H1 (cell line): ENCODE data around the gene PET100. TPM values are rescaled to one million over a fixed set of nuclear protein-coding genes. Genes with fewer than 3 reads are reported as not detected.

Source experiments
- CTCF ChIA-PET: fragments of 300-600 bp; sonication (Branson Sonifier 250); formaldehyde crosslinking; loops from one replicate; lab custom pipeline; 2021; ENCODE audit not compliant: partially characterized antibody; lab: Charles Lee
- POLR2A ChIA-PET: fragments of 300-600 bp; sonication (Branson Sonifier 250); formaldehyde crosslinking; loops from one replicate; lab custom pipeline; 2021; ENCODE audit warnings: inconsistent platforms; ENCODE audit not compliant: partially characterized antibody; lab: Charles Lee
- DNase-seq, 2 experiments: peaks; one replicate each; pipeline versions ENCODE4 v3.0.0 to v3.0.0-alpha.2; 2010 to 2022; ENCODE audit warnings: low spot score in 2 of 2, low read depth in 1 of 2, mixed read lengths in 1 of 2
- FAIRE-seq: peaks from 2 replicates; lab custom pipeline; 2011; peaks lifted over from hg19 to GRCh38; lab: Jason Lieb, UNC
- H2AFZ ChIP-seq: 2 replicates; pipeline ENCODE4 v1.8.1; 2012; ENCODE audit warnings: low read length, inconsistent platforms
- H2AK5ac ChIP-seq: 2 replicates; pipeline ENCODE4 v1.6.1; 2013; ENCODE audit warnings: low read depth, low read length
- H2BK120ac ChIP-seq: replicated peaks from 2 replicates; pipeline ENCODE3; 2013; ENCODE audit warnings: low read depth, low read length, inconsistent platforms
- H2BK12ac ChIP-seq: 2 replicates; pipeline ENCODE4 v1.6.1; 2013; ENCODE audit warnings: low read depth, low read length
- H2BK15ac ChIP-seq: 2 replicates; pipeline ENCODE4 v1.6.1; 2013; ENCODE audit warnings: low read length
- H2BK20ac ChIP-seq: 2 replicates; pipeline ENCODE4 v1.6.1; 2013; ENCODE audit warnings: low read length
- H2BK5ac ChIP-seq: 2 replicates; pipeline ENCODE4 v1.6.1; 2013; ENCODE audit warnings: low read depth, low read length
- H3K14ac ChIP-seq: 2 replicates; pipeline ENCODE4 v1.6.1; 2013; ENCODE audit warnings: inconsistent platforms; ENCODE audit not compliant: insufficient read length
- H3K18ac ChIP-seq: 2 replicates; pipeline ENCODE4 v1.6.1; 2013; ENCODE audit warnings: low read length; ENCODE audit errors: extremely low read depth
- H3K23ac ChIP-seq: 2 replicates; pipeline ENCODE4 v1.6.1; 2013; ENCODE audit warnings: inconsistent platforms; ENCODE audit not compliant: insufficient read length
- H3K23me2 ChIP-seq: 2 replicates; pipeline ENCODE4 v1.6.1; 2013; ENCODE audit warnings: low read depth, low read length
- H3K27ac ChIP-seq: 2 replicates; pipeline ENCODE4 v1.6.1; 2011; ENCODE audit warnings: low read depth, low read length, inconsistent platforms
- H3K27me3 ChIP-seq, 4 experiments: replicated peaks in 1 of 4; 1 replicate in 1 of 4; 2 replicates in 3 of 4; pipeline versions ENCODE4 v1.6.1 to v1.8.1; 2011 to 2013; ENCODE audit warnings: low read length in 3 of 4, mild to moderate bottlenecking in 3 of 4, inconsistent platforms in 2 of 4, mixed read lengths in 2 of 4, moderate library complexity in 1 of 4; ENCODE audit not compliant: control insufficient read depth in 3 of 4, insufficient read depth in 3 of 4; ENCODE audit errors: extremely low read depth in 1 of 4
- H3K36me3 ChIP-seq, 4 experiments: 2 replicates each; pipeline versions ENCODE4 v1.6.1 to v1.8.1; 2011 to 2013; ENCODE audit warnings: mild to moderate bottlenecking in 4 of 4, low read length in 3 of 4, moderate library complexity in 2 of 4, control low read depth in 1 of 4, inconsistent platforms in 1 of 4; ENCODE audit not compliant: insufficient read depth in 4 of 4, control insufficient read depth in 2 of 4
- H3K4ac ChIP-seq: replicated peaks from 2 replicates; pipeline ENCODE3; 2013; ENCODE audit warnings: low read length, low read depth, mixed read lengths, inconsistent platforms; ENCODE audit not compliant: insufficient read length
- H3K4me1 ChIP-seq, 4 experiments: replicated peaks in 1 of 4; 1 replicate in 1 of 4; 2 replicates in 3 of 4; pipeline versions ENCODE4 v1.6.1 to v1.8.1; 2011 to 2013; ENCODE audit warnings: low read length in 3 of 4, inconsistent platforms in 2 of 4, mixed read lengths in 1 of 4; ENCODE audit not compliant: insufficient read depth in 4 of 4, control insufficient read depth in 3 of 4
- H3K4me2 ChIP-seq, 2 experiments: 2 replicates each; pipeline versions ENCODE4 v1.6.1 to v1.8.1; 2011 to 2013; ENCODE audit warnings: low read depth in 2 of 2, low read length in 2 of 2, control low read depth in 1 of 2, inconsistent platforms in 1 of 2, mild to moderate bottlenecking in 1 of 2; ENCODE audit not compliant: insufficient read depth in 1 of 2
- H3K4me3 ChIP-seq, 4 experiments: fragments of 200-600, 300-600 bp in 1 of 4; sonication (generic), shearing (Covaris generic), sonication (Bioruptor Twin) in 1 of 4; 2 replicates each; pipeline versions ENCODE4 v1.5.1 to v1.8.1; 2011 to 2016; ENCODE audit warnings: low read length in 4 of 4, low read depth in 3 of 4, control low read depth in 2 of 4, inconsistent platforms in 2 of 4, mild to moderate bottlenecking in 2 of 4, mixed read lengths in 1 of 4, moderate library complexity in 1 of 4; ENCODE audit not compliant: insufficient read depth in 2 of 4; ENCODE audit errors: extremely low read depth in 1 of 4
- H3K56ac ChIP-seq: replicated peaks from 2 replicates; pipeline ENCODE3; 2013; ENCODE audit warnings: low read depth, mild to moderate bottlenecking, mixed read lengths, low read length, inconsistent platforms; ENCODE audit not compliant: insufficient read length
- H3K79me1 ChIP-seq: 2 replicates; pipeline ENCODE4 v1.6.1; 2013; ENCODE audit warnings: low read depth, low read length, control low read depth
- H3K79me2 ChIP-seq, 2 experiments: 2 replicates each; pipeline versions ENCODE4 v1.6.1 to v1.8.1; 2012 to 2013; ENCODE audit warnings: low read length in 2 of 2, mild to moderate bottlenecking in 2 of 2, inconsistent platforms in 1 of 2; ENCODE audit not compliant: insufficient read depth in 2 of 2, control insufficient read depth in 1 of 2
- H3K9ac ChIP-seq, 4 experiments: replicated peaks in 1 of 4; 1 replicate in 1 of 4; 2 replicates in 3 of 4; pipeline versions ENCODE4 v1.6.1 to v1.8.1; 2011 to 2013; ENCODE audit warnings: low read depth in 3 of 4, low read length in 3 of 4, control low read depth in 2 of 4, mild to moderate bottlenecking in 2 of 4, moderate library complexity in 2 of 4, inconsistent platforms in 1 of 4; ENCODE audit errors: extremely low read depth in 1 of 4
- H3K9me3 ChIP-seq, 2 experiments: 2 replicates each; pipeline versions ENCODE4 v1.6.1 to v1.8.1; 2012 to 2013; ENCODE audit warnings: mild to moderate bottlenecking in 2 of 2, moderate library complexity in 2 of 2, control low read depth in 1 of 2, inconsistent platforms in 1 of 2, low read depth in 1 of 2, low read length in 1 of 2, mixed read lengths in 1 of 2; ENCODE audit not compliant: insufficient read depth in 2 of 2
- H4K20me1 ChIP-seq, 2 experiments: replicated peaks in 1 of 2; 2 replicates each; pipeline versions ENCODE3 to v1.8.1; 2011 to 2013; ENCODE audit warnings: inconsistent platforms in 2 of 2, low read length in 2 of 2, mild to moderate bottlenecking in 1 of 2; ENCODE audit not compliant: insufficient read depth in 2 of 2, control insufficient read depth in 1 of 2
- H4K5ac ChIP-seq: 2 replicates; pipeline ENCODE4 v1.6.1; 2013; ENCODE audit warnings: low read length, low read depth, mixed read lengths, inconsistent platforms; ENCODE audit not compliant: insufficient read length
- H4K8ac ChIP-seq: 2 replicates; pipeline ENCODE4 v1.8.0; 2013; ENCODE audit warnings: mild to moderate bottlenecking, moderate library complexity, low read length, inconsistent platforms; ENCODE audit not compliant: insufficient read depth; ENCODE audit errors: extremely low read depth
- H4K91ac ChIP-seq: replicated peaks from 2 replicates; pipeline ENCODE3; 2013; ENCODE audit warnings: low read length, mixed read lengths, inconsistent platforms; ENCODE audit not compliant: insufficient read length
- SP1 ChIP-seq: IDR thresholded peaks from 2 replicates; pipeline ENCODE4 v1.6.1; 2011; ENCODE audit warnings: low read depth, low read length
- TEAD4 ChIP-seq: IDR thresholded peaks from 2 replicates; pipeline ENCODE4 v1.6.1; 2012; ENCODE audit warnings: low read depth, low read length, inconsistent platforms, mixed read lengths
- WGBS, 2 experiments: shearing (Covaris generic) in 1 of 2; methylation state at CpG; one replicate each; pipeline versions ENCODE4 v1.1.6 to v1.1.7; 2013 to 2015; ENCODE audit warnings: low lambda C conversion rate in 2 of 2, mixed read lengths in 2 of 2, inconsistent platforms in 1 of 2, low coverage in 1 of 2, missing lambda C conversion rate in 1 of 2; ENCODE audit not compliant: insufficient replicate concordance in 2 of 2, insufficient coverage in 1 of 2, insufficient read length in 1 of 2; ENCODE audit errors: extremely low coverage in 1 of 2, missing lambda C conversion rate in 1 of 2; 5-methylcytosine and 5-hydroxymethylcytosine counted together
- polyA plus RNA-seq, 7 experiments: library from polyadenylated mRNA; depleted of rRNA in 3 of 7; stranded (reverse) in 5 of 7; unstranded in 2 of 7; fragments of >200 nt in 5 of 7; fragments of 200-250 nt in 2 of 7; gene quantifications; 1 replicate in 5 of 7; 2 replicates in 1 of 7; 4 replicates in 1 of 7; pipeline versions ENCODE4 v1.2.1 to v1.2.3, GENCODE V29; 2011 to 2013; ENCODE audit warnings: missing spikeins in 2 of 7, mixed read lengths in 2 of 7
- total RNA-seq: library from RNA; stranded (reverse); fragmentation: NEBNext Ultra II Directional; extraction: Animal tissue kit (Norgen Biotek cat#: 25700); gene quantifications from 2 replicates; pipeline ENCODE4 v1.2.1, GENCODE V29; 2021

The PET100 gene
- total and polyA plus RNA-seq, 2 of the 8 experiments (the other 6 are each of a cell fraction or from before 2014, with no cell fraction given), result 80.8 to 105 TPM

- CTCF ChIA-PET, result interaction anchor here (0.5 to 4.7 kb wide), 11 partner anchors 12 to 112 kb away, joined by 3 to 32 read pairs (median 4); partner anchors contain the start of gene TRAPPC5
- peak within 1 kb of the TSS; percentile 70 to 86 for H3K4me2 ChIP-seq
- H3K23me2 ChIP-seq, result peaks cover 2% of the 10 kb centered on the region; the same call in 1 of the 2 replicates
- no peak within 1 kb of the TSS for H2AK5ac ChIP-seq
- no peak within 1 kb of the TSS for H4K5ac ChIP-seq
- H3K4ac ChIP-seq, result no peak within 1 kb of the TSS
- DNase-seq (no peak), FAIRE-seq (no peak)
- H3K18ac ChIP-seq, result no peak within 1 kb of the TSS
- no peaks in the 10 kb centered on the region for H3K79me1 ChIP-seq
- H3K36me3 ChIP-seq, result no peaks in the 10 kb centered on the region
- no peak within 1 kb of the TSS for H2BK20ac ChIP-seq
- H4K20me1 ChIP-seq, result no peaks in the 10 kb centered on the region
- H2BK12ac ChIP-seq, result no peak within 1 kb of the TSS
- H3K4me1 ChIP-seq, result peaks cover 0 to 3% (median 1%) of the 10 kb centered on the region in 4 experiments; a peak in 1 of 7 replicates
- no peak within 1 kb of the TSS for H2AFZ ChIP-seq
- no peak within 1 kb of the TSS for H2BK120ac ChIP-seq
- H4K91ac ChIP-seq, result no peak within 1 kb of the TSS
- H4K8ac ChIP-seq, result no peak within 1 kb of the TSS
- H3K79me2 ChIP-seq, result no peaks in the 10 kb centered on the region
- peak within 1 kb of the TSS in 3 of 4 experiments; percentile 15 to 70 (median 51); a peak in 5 of 8 replicates for H3K4me3 ChIP-seq
- POLR2A ChIA-PET, result interaction anchor here (0.8 to 1.7 kb wide), 4 partner anchors 9 to 130 kb away, joined by 3 to 6 read pairs (median 4); partner anchors contain the start of gene TRAPPC5
- no peak within 1 kb of the TSS for H3K27ac ChIP-seq
- H2BK15ac ChIP-seq, result no peak within 1 kb of the TSS
- no peak within 1 kb of the TSS for H3K23ac ChIP-seq
- WGBS, 2 experiments, result 75% methylated on average over 7 of the region's 9 CpGs; no CpG with 5 or more reads in 1 of the 2 experiments
- no peak within 1 kb of the TSS for H3K14ac ChIP-seq
- no peak within 1 kb of the TSS for H3K9ac ChIP-seq
- no peak within 1 kb of the TSS for H3K56ac ChIP-seq
- no peaks in the 10 kb centered on the region for H3K9me3 ChIP-seq
- peaks cover 0 to 18% (median 11%) of the 10 kb centered on the region in 4 experiments; a peak in 4 of 7 replicates for H3K27me3 ChIP-seq
- no peak for TF ChIP-seq TEAD4
- no peak for TF ChIP-seq SP1
- H2BK5ac ChIP-seq, result no peak within 1 kb of the TSS
Measured at GRCh38 chr19:7668842-7669241, 39.2 kb downstream of the PET100 start, which contains the start of gene RETN. TSS of gene RETN (plus strand) at chr19:7669049. CDS start at chr19:7669327, 278 bp downstream.
